GM21786 (cell line): Measurements from ENCODE around the gene SNRNP25.

Experiments used
- ATAC-seq: cut with Tn5 transposase; IDR thresholded peaks from one replicate; pipeline ENCODE4 v1.9.1; 2021; ENCODE audit not compliant: unreplicated experiment

SNRNP25 gene

DNA sequence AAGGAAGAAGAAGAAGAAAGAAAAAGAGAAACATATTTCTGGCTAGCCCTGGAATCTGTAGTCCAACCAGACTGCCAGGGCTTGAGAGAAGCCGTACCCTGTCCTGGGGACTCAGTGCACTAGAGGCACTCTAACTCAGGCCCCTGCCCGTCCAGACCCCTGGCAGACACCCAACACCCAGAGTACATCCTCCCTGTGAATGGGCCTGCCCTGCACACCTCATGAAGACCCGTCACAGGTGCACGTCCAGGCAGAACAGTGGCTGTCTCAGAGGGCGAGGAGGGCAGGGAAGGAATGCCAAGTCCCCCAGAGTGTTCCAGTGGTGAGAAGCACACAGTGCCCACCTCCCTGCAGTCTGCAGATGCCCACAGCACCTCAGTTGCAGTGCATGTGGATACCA lies 47.4 kb downstream of the SNRNP25 start:
- no peak for ATAC-seq

DNA sequence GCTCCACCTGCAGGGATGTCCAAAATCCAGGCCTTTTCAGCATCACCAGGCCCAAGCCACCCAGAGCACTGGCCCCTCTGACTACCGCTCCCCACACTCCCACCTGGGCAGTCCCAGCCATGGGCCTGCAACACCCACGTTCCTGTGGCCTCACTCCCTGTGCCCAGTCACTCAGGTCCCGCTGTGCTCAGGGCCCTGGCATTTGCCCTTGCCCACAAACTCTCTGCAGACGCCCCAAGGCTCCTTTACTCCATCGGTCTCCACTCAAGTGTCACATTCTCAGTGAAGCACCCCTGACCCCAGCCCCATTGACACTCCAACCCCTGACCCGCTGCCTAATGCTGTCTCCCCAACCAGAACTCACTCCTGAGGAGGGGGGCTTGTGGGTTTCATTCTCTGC lies 48.0 kb downstream of the SNRNP25 start:
- ATAC-seq = no peak

DNA sequence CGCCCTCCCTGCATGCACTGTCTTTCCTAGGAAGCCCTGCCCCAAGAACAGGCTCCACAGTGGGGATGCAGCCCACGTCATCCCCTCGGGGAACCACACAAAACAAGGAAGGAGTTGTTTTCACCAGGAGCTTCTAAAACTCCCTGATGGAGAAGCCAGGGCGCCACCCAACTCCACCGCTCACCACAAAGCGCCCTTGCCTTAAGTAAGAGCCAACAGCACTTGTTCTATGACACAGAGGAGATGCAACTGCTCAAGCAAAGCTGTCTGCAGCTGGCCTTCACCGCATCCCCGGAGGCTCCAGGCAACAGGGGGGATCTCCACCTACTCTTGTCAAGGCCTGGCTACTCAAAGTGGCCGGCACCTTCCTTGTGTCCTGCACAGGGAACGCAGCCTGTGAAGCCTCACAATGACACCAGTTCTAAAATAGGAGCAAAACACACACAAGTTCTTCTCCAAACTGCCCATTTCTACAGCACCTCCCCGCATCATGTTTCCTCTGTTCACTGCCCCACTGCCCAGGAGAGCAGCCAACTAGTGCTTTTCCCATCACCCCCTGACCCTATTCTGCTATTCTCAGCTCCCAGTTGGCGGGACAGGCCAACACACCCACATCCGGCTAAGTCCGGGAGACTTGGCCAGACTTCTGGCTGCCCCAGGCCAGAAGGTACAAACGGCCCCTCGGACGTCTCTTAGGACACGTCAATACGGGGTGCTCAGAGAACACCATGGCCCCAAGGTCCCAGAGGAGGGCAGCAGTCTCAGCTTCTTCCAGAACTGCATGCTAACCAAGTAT lies 48.6 kb downstream of the SNRNP25 start:
- no peak for ATAC-seq

DNA sequence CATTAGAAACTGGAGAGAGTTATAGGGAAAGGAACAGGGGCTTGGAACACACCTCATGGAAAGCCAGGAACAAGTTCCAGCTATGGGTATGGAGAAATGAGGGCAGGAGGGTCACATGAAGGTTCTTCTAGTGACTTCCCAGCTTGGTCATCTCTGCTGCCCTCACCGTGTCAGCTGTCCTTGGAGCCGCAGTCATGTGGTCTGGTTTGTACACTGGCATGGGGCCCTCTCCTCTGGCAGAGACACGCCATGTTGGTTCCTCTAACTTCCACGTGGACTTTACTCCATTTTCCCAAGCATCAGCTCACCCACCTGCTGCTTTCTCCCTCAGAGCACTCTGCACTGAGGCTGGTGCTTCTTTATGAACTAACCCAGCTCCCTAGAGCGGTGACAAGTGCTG lies 50.7 kb downstream of the SNRNP25 start:
- no peak for ATAC-seq

DNA sequence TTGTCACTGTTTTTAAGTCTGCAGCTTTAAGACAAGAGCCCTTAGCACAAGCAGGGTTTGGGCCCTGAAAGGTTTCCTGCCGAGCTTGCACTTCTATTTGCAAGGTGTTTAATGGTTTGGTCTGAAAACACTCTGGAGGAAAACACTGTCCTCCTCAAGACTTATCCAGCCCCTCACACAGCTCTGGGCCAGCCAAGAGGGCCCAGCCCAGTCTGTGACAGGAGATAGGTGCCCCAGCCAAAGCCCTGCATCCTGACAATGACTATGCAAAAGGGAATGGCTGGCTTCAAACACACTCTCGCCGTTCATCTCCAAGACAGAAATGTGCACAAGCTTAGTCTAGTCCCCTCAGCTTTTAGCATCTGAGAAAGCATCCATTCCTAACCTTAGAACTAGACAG lies 51.3 kb downstream of the SNRNP25 start:
- ATAC-seq = no peak

DNA sequence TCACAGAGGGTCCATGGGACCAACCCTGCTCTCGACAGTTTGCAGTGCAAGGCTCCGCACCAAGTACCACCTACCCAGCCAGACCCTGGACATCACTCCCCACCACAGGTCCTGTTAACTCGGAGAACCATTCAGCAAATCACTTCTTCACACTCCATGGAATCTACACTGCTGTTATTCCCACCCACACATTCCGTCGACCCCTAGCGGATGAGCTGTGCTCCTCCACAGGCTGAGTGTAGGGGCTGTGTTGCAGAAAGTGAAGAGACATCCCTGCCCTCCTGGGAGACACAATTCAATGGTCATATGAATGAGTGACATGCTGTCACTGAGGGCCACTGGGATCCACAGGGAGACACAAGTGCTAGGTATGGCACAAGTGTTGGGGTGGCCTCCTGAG lies 51.9 kb downstream of the SNRNP25 start:
- no peak for ATAC-seq

DNA sequence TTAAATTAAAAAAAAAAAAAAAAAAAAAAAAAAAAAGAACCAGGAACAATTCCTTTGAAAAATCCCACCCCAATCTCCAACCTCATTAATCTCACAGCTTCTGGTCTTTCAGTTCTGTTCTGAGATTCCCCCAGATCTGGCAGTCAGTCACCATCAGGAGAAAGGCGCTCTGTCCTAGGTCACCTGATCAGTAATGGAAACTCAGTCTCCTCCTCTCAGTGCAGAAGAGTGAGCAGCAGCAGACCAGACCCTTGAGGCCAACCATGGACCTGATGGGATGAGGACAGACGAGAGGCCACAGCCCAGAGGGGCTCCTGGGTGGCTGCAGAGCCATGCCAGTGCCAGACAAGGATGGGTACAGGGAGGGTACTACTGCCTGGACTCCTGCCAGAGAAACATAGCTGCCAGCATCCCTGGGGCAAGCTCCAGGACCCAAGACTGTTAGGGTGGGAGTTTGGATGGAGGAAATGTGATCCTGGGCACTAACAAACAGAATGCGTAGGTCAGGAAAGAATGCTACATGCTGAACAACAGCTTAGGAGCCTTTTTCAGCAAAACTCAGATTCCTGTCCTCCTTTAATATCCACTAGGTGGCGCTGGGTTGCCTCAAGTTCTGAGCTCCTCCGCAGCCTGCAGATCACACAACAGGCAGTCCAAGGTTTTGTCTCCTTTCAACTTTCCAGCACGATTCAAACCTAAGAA lies 53.1 kb downstream of the SNRNP25 start:
- ATAC-seq = no peak
